Measurements from ENCODE around the gene ZCCHC2.

Gene ZCCHC2

DNA sequence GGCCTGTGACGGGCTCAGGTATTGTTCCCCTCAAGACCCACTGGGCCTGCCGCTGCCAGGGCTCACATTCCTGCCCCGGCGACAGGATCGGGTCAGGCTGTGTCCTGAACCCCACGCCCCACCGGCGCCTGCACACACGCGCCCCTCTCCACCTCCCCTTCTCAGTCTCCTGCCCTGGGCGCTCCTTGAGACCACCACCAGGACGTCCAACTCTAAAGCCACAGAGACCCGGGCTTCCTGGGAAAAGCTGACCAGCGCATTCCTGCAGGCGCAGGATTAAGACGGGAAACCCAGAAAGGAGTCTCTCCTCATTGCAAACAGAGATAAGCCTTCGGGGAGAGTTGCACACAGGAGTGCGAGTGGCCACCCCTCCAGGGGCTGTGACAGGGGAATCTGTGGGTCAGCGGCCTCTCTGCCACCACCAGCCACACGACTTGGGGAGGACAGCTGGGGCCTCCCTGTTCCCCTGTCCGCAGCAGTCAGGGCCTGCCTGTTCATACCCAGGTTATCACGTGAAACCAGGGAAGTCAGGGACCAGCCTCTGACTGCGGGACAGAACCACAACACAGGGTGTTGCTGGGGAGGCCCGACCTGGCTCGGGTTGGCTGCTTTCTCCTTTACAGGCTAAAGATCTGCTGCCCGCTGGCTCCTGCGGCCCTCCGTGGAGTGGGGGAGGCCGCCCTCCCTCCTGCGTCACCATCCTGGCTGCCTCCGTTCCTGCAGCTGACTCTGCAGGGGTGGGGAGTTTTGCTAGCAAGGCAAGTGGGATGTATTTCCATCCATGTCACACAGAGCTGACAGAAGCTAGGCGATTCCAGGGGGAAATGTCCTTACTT lies 88.8 kb downstream of the ZCCHC2 start:
- no peak for DNase-seq

- no peak for DNase-seq
Measured at GRCh38 chr18:62612289-62612645, 89.4 kb downstream of the ZCCHC2 start.

DNA sequence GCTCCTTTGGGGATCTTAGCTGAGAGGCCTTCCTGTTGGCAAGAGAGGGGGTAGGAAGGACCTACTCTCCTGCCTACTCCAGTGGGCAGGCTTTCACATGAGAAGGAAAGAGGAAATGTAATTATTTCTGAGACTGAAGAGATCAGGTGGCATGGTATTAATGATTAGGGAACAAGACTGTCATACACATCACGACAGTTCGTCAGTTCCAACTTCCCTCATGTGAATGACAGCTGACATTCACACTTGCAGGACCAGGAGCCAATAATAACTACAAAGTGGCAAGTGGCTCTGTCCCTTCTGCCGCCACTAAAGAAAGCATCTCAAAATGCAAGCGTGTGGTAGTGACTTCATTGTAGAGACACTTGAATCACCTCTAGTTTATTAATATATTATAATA lies 90.0 kb downstream of the ZCCHC2 start:
- DNase-seq: no peak

- DNase-seq: no peak
Measured at GRCh38 chr18:62614494-62614893, 91.7 kb downstream of the ZCCHC2 start.

GRCh38 chr18:62616331-62616805 lies 93.5 kb downstream of the ZCCHC2 start:
- DNase-seq: no peak

GRCh38 chr18:62617793-62618591 lies 95.2 kb downstream of the ZCCHC2 start:
- no peak for DNase-seq

GRCh38 chr18:62618735-62619134 lies 95.9 kb downstream of the ZCCHC2 start:
- DNase-seq: no peak

- DNase-seq: no peak
Measured at GRCh38 chr18:62621546-62621945, 98.7 kb downstream of the ZCCHC2 start.

DNA sequence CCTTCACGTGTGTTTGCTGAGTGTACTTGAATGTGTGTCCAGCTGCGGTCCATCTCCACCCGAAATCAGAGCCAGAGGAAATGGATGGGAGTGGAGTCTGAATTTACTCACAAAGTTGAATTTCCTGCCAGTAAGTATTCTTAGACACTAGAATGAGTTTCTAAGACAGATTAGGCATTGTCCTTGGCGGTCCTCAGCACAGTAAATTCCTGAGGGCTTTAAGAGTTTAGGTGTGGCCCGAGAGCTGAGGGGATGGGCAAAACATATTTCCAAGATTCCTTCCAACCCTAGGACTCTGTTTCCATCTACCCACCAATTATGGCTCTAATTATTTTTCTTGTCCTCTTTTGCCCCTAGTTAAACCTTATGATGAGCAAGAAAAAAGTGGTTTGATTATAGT lies 102.2 kb downstream of the ZCCHC2 start:
- DNase-seq: no peak
